ENCODE results near the gene RASGRF1. TPM values are rescaled to one million over a fixed set of nuclear protein-coding genes. Genes with fewer than 3 reads are reported as not detected.

The RASGRF1 gene
- total and polyA plus RNA-seq, 9 of the 15 experiments (the other 6 are each of a cell fraction or from before 2014, with no cell fraction given) = 0.03 to 0.58 (median 0.06) TPM; not detected in 1

GRCh38 chr15:78921517-78921916, 169.1 kb downstream of the RASGRF1 start (continued):
- no peak for TF ChIP-seq ZNF609 (CRISPR knock-in tag; IDR thresholded peaks at IDR 0.05; ENCODE audit: borderline replicate concordance)
- TF ChIP-seq RBM15 (IDR thresholded peaks at IDR 0.05; ENCODE audit: insufficient read depth, low read length) = no peak
- no peak for TF ChIP-seq ZNF79 (CRISPR knock-in tag; IDR thresholded peaks at IDR 0.05; ENCODE audit: low read depth)
- TF ChIP-seq FOXP1 (CRISPR knock-in tag; IDR thresholded peaks at IDR 0.05) = no peak
- TF ChIP-seq ZNF76 (CRISPR knock-in tag; IDR thresholded peaks at IDR 0.05; ENCODE audit: borderline replicate concordance) = no peak

GRCh38 chr15:78917888-78918287, 172.7 kb downstream of the RASGRF1 start:
- no TSS peak for BruUV-seq (replicated peaks)

More at GRCh38 chr15:78917888-78918287, 172.7 kb downstream of the RASGRF1 start:
- Histone ChIP-seq H3K27ac (ENCODE audit: extremely low read depth, low read depth, low read length) (no peak overlapping the region), H2AFZ (ENCODE audit: low read depth, low read length) (no peak overlapping the region), H3K4me1 (replicated peaks in 1 of 2; ENCODE audit: control insufficient read depth in 2 of 2, insufficient read depth in 2 of 2, low read length in 2 of 2) (peaks cover 9 to 14% of the 10 kb centered on the region in 2 experiments; a peak in 3 of 5 replicates), H3K9me3 (replicated peaks; ENCODE audit: control insufficient read depth, insufficient read depth, low read depth, low read length) (no peaks in the 10 kb centered on the region), H4K20me1 (replicated peaks; ENCODE audit: control insufficient read depth, insufficient read depth, low read length) (no peaks in the 10 kb centered on the region), H3K9ac (ENCODE audit: insufficient read depth in 1 of 2, low read depth in 2 of 2, low read length in 2 of 2) (no peak overlapping the region), H3K36me3 (ENCODE audit: control insufficient read depth, insufficient read depth, low read length) (peaks cover 60% of the 10 kb centered on the region), H3K9me1 (ENCODE audit: control insufficient read depth, insufficient read depth, low read length) (no peaks in the 10 kb centered on the region), H3K4me3 (no peak overlapping the region), H3K4me2 (ENCODE audit: insufficient read depth, low read length) (no peak overlapping the region), H3K27me3 (ENCODE audit: control insufficient read depth in 2 of 2, insufficient read depth in 2 of 2, low read length in 2 of 2) (no peaks in the 10 kb centered on the region), H3K79me2 (ENCODE audit: control insufficient read depth, insufficient read depth, low read length) (no peaks in the 10 kb centered on the region)
- ChIA-PET CTCF (ENCODE audit: low intra/inter-chr PET ratio) (interaction anchor here (0.6 kb wide), 1 partner anchor 69 kb away, joined by 3 read pairs; no protein-coding TSS in a partner anchor), POLR2A (no interaction called here)
- WGBS (ENCODE audit: insufficient coverage, low coverage, missing lambda C conversion rate) = 88% methylated on average over 1 of the region's 4 CpGs
- FAIRE-seq (no peak), DNase-seq (ENCODE audit: extremely low read depth in 1 of 4, low spot score in 3 of 4) (no peak), ATAC-seq (no peak)
- in situ Hi-C loops (cut with MboI) (no loop called here), intact Hi-C loops (cut with micrococcal nuclease) (no loop called here)
- TF ChIP-seq KDM1A (IDR thresholded peaks at IDR 0.05) (0 out of 4 replicates have a peak, but pooled peaks of 1 of the 2 experiments have one; percentile 10), SRSF3 (IDR thresholded peaks at IDR 0.05; ENCODE audit: insufficient read depth, low read length) (no peak), ZNF695 (CRISPR knock-in tag; IDR thresholded peaks at IDR 0.05) (no peak)
